ENCODE measurements around the gene PCDH9.

DNA sequence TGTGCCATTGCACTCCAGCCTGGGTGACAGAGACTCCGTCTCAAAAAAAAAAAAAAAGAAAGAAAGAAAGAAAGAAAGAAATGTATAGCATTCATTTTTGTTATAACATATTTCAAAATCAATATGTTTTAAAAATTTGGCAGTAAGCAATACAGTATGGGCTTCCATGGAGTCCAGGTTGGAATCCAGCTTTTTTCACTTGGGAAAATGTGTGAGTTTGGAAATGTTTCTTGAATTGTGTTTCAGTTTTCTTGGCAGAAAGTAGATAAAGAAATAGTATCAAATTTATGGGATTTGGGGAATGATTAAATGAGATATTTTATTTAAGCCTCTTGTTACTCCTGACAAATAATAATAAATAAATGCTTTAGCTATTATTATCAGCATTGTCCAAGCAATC, 225.6 kb downstream of the PCDH9 start:
- TF ChIP-seq CTCF (IDR thresholded peaks at IDR 0.05; ENCODE audit: insufficient read depth, low read depth, low read length) (no peak), EZH2 (IDR thresholded peaks at IDR 0.05; ENCODE audit: insufficient read depth, low read length) (no peak)

Data from astrocyte (in vitro differentiated cells and primary cell).